Right hindlimb (tissue), 1 donor: ENCODE measurements around the gene PTH1R.
A peak's percentile ranks its signal among the peaks of the same experiment; 100 is the strongest.

ENCODE experiments used
- DNase-seq: peaks from one replicate; pipeline ENCODE4 v3.0.0-alpha.2; 2018

PTH1R gene

DNA sequence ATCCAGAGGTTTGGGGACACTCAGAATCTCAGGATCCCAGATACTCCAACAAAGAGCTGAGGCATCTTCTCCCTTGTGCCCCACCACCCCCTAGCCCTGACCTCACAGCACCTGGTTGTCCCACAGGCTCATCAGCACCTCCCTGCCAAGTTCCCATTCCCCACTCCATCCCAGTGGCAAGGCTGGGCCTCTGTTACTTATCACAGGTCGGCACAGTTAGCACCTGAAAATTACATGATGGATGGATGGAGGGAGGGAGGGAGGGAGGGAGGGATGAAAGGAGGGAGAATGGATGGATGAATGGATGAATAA is 27.1 kb upstream of the PTH1R start:
- no peak for DNase-seq

- peak; percentile 13 for DNase-seq
Observed at GRCh38 chr3:46851364-46852333, 25.9 kb upstream of the PTH1R start.

GRCh38 chr3:46852334-46852720 is 25.2 kb upstream of the PTH1R start:
- DNase-seq, result no peak

- DNase-seq, result no peak
Observed at GRCh38 chr3:46852839-46853355, 24.6 kb upstream of the PTH1R start.

GRCh38 chr3:46853441-46854415 is 23.8 kb upstream of the PTH1R start:
- DNase-seq, result no peak

GRCh38 chr3:46854555-46854991 is 22.9 kb upstream of the PTH1R start:
- DNase-seq, result peak; percentile 16

- peak; percentile 11 for DNase-seq
Observed at GRCh38 chr3:46856576-46857471, 20.7 kb upstream of the PTH1R start.

DNA sequence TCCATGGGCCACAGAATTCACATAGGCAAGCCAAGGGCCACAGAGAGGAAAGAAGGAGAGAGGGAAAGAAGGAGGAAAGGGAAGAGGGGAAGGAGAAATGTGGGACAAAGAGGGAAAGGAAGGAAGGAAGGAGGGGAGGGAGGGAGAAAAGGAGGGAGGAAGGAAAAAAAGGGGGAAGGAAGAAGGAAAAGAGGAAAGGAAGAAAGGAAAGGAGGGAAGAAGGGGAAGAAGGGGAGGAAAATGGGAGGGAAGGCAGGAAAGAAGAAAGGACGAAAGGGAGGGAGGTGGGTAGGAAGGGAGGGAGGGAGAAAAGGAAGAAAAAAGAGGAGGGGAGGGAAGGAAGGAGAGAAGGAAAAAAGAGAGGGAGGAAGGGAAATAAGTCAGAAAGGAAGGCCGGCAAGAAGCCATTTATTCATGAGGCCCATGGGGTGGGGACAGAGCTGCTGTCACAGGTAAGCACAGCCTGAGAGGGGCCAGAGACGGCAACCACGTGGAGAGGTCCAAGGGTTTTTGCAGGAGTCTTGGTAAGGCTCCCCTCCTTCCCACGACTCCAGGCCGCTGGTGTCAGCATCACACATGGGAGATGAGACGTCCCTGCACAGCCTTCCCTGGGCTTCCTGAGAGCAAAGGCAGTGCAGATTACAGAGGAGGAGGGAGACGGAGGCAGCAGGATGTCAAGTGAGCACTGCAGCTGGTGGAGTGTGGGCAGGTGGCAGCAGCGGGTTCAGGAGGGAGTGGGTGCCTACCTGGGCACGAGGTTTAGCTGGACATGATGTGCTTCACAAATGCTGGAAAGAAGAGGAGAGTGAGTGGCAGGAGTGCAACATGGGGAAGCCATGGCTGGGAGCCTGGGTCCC is 19.8 kb upstream of the PTH1R start:
- DNase-seq, result no peak

- no peak for DNase-seq
Observed at GRCh38 chr3:46858456-46858855, 19.1 kb upstream of the PTH1R start.

- DNase-seq, result no peak
Observed at GRCh38 chr3:46859001-46859710, 18.4 kb upstream of the PTH1R start.

DNA sequence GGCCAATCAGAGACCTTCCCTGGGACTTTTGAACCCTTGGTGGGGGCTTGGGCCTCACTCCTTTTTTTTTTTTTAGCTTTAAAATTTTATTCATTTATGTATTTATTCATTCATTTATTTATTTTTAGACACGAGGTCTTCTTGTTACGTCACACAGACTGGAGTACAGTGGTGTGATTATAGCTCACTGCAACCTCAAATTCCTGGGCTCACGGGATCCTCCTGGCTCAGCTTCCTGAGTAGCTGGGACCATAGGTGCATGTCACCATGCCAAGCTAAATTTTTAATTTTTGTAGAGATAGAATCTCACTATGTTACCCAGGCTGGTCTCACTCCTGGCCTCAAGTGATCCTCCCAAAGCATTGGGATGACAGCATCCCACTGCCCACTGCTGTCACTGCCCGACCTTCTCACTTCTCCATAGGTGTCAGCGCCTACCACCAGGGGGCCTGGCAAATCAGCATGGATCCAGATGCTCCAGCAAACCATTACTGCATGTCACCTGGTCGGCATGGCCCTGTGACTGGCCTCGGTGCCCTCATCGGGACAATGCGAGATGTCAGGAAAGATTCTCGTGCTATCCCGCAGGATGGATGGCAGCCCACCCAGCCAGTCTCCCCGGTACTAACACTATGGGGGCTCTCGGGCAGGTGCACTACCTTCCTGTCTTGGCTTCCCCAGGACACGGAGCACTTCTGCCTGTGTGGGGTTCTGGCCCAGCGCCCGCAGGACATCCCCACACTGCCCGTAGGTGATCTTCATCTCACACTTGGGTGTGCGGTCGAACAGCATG is 17.3 kb upstream of the PTH1R start:
- DNase-seq, result peak; percentile 28

- DNase-seq, result peak; percentile 15
Observed at GRCh38 chr3:46860810-46861604, 16.5 kb upstream of the PTH1R start.

DNA sequence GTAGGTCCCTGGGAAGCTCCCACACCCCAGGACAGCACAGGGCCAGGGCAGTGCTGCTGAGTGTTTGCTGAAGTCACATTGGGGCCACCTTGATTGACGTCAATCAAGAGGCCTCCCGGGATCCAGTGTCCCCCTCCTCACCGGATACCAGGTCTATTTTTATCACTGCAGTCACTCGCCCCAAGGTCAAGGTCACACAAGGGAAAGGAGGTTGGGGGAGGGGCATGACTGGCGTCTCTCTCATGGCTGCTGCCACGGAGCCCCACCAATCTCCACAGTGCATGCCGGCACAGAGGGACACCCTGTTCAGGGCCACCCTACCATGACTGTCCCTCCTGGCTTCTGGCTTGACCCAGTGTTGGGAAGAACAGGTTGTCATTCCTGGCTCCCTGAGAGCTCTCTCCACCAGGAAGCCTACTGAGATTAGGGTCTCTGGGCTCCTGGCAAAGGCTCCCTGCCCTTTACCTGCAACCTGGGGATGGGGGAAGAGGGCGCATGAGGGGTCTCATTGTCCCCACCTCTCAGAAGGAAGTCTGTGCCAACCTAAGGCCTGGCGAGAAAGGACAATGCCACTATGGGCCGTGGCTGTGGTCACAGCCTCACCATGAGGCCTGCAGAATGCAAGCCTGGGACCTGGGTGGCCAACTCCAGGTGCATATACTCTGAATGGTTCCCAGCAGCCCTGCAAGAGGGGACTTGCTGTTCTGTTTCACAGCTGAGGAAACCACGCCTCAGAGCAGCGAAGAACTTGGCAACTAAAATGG is 15.7 kb upstream of the PTH1R start:
- peak; percentile 16 for DNase-seq

DNA sequence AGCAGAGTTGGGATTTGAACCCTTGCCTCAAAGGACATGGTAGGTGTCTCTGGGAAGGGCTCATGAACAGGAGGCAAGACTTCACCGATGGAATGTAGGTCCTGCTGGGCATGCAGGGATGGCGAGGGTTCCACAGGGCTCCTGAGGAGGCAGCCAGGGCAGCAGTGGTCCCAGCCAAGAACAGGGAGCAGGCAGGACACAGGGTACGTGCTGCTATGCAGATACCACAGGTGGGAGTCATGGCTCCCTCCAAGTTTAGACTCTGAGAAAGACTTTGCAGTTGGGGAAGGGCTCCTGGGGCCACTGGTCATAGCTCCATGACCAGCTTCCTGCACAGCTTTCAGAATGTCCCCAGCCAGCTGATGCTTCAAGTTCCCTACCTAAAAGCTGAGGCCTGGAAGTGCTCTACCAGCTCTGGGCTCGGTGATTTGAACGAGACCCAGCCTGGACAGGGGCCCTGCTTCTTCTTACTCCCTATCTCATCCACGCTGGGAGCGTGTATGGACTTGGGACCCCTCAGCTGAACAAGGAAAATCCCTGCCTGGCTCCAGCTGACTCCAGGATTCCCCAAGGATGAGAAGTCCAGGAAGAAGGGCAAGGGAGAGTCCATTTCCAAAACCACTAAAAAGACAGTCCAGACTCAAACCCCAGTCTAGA is 15.0 kb upstream of the PTH1R start:
- peak; percentile 22 for DNase-seq

GRCh38 chr3:46863261-46863782 is 14.2 kb upstream of the PTH1R start, which contains the start of gene MYL3:
Gene MYL3, minus strand, starts transcription at chr3:46863444. Its CDS starts 54 bp downstream, at chr3:46863390.
- DNase-seq, result peak; percentile 24

- peak; percentile 25 for DNase-seq
Observed at GRCh38 chr3:46864061-46864881, 13.2 kb upstream of the PTH1R start.
